ENCODE results near the gene GPR68.
"Not testable (repeated sequence)": the region's sequence is repeated elsewhere in the genome, so short reads cannot be mapped to it uniquely, and the experiment has no call there.

- TF ChIP-seq, protein P1, sequence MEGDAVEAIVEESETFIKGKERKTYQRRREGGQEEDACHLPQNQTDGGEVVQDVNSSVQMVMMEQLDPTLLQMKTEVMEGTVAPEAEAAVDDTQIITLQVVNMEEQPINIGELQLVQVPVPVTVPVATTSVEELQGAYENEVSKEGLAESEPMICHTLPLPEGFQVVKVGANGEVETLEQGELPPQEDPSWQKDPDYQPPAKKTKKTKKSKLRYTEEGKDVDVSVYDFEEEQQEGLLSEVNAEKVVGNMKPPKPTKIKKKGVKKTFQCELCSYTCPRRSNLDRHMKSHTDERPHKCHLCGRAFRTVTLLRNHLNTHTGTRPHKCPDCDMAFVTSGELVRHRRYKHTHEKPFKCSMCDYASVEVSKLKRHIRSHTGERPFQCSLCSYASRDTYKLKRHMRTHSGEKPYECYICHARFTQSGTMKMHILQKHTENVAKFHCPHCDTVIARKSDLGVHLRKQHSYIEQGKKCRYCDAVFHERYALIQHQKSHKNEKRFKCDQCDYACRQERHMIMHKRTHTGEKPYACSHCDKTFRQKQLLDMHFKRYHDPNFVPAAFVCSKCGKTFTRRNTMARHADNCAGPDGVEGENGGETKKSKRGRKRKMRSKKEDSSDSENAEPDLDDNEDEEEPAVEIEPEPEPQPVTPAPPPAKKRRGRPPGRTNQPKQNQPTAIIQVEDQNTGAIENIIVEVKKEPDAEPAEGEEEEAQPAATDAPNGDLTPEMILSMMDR (conservative IDR thresholded peaks at IDR 0.05; ENCODE audit: low read length): not testable (repeated sequence)
- TF ChIP-seq EZH2phosphoT487 (IDR thresholded peaks at IDR 0.05; ENCODE audit: borderline replicate concordance, low read depth, low read length): not testable (repeated sequence)
Observed at GRCh38 chr14:91200802-91201201, 43.7 kb downstream of the GPR68 start.

All from OCI-LY7 (cell line).